Thyroid gland (tissue), 4 donors: Measurements from ENCODE around the gene SLC35E4. TPM values are rescaled to one million over a fixed set of nuclear protein-coding genes. Genes with fewer than 3 reads are reported as not detected.

ENCODE experiments used
- DNase-seq, 2 donors: peaks; one replicate each; pipeline ENCODE4 v3.0.0-alpha.2; 2019
- H3K27ac ChIP-seq, 3 donors: fragments of 200-600 bp; sonication (generic); 1 replicate in 2 of 3; 2 replicates in 1 of 3; pipeline ENCODE4 v1.5.1; 2016 to 2019; ENCODE audit warnings: mild to moderate bottlenecking in 1 of 3, moderate library complexity in 1 of 3
- H3K27me3 ChIP-seq: fragments of 200-600 bp; sonication (generic); one replicate; pipeline ENCODE4 v1.5.1; 2019
- H3K36me3 ChIP-seq, 2 donors: fragments of 200-600 bp; sonication (generic); one replicate each; pipeline ENCODE4 v1.5.1; 2016 to 2019
- H3K4me1 ChIP-seq, 2 donors: fragments of 200-600 bp; sonication (generic); one replicate each; pipeline ENCODE4 v1.5.1; 2017 to 2019
- H3K4me3 ChIP-seq, 3 donors: fragments of 200-600 bp; sonication (generic); replicated peaks in 1 of 3; 1 replicate in 2 of 3; 2 replicates in 1 of 3; pipeline ENCODE4 v1.5.1; 2016; ENCODE audit warnings: mild to moderate bottlenecking in 1 of 3
- H3K9me3 ChIP-seq: fragments of 200-600 bp; sonication (generic); one replicate; pipeline ENCODE4 v1.5.1; 2017
- POLR2A ChIP-seq, 2 donors: fragments of 450-650 bp; IDR thresholded peaks; one replicate each; pipeline ENCODE4 v1.6.1; 2017; ENCODE audit warnings: antibody characterized with exemption in 2 of 2, mild to moderate bottlenecking in 2 of 2, moderate library complexity in 1 of 2
- WGBS, 2 donors: methylation state at CpG; one replicate each; pipeline ENCODE4 v1.1.5; 2017; 5-methylcytosine and 5-hydroxymethylcytosine counted together
- intact Hi-C: fragments of 100-400 bp; cut with DNase I; formaldehyde crosslinking; loops from one replicate; pipeline ENCODE4 v1.15.1; 2023
- total RNA-seq, 4 donors: library from RNA; depleted of rRNA; stranded (reverse); fragments of >200 nt; gene quantifications; one replicate each; pipeline ENCODE4 v1.2.3, GENCODE V29; 2016
- TF ChIP-seq, protein P1 (sequence below), 6 experiments: fragments of 200-600 bp in 3 of 6; fragments of 450-650 bp in 3 of 6; sonication (generic) in 3 of 6; IDR thresholded peaks; one replicate each; pipeline ENCODE4 v1.5.1; 2016 to 2019; ENCODE audit warnings: antibody characterized with exemption in 6 of 6, mild to moderate bottlenecking in 2 of 6, inconsistent platforms in 1 of 6, moderate library complexity in 1 of 6

The SLC35E4 gene
- total RNA-seq, 4 donors from 2014 or later, result 3.7 to 6.3 (median 5.0) TPM

DNA sequence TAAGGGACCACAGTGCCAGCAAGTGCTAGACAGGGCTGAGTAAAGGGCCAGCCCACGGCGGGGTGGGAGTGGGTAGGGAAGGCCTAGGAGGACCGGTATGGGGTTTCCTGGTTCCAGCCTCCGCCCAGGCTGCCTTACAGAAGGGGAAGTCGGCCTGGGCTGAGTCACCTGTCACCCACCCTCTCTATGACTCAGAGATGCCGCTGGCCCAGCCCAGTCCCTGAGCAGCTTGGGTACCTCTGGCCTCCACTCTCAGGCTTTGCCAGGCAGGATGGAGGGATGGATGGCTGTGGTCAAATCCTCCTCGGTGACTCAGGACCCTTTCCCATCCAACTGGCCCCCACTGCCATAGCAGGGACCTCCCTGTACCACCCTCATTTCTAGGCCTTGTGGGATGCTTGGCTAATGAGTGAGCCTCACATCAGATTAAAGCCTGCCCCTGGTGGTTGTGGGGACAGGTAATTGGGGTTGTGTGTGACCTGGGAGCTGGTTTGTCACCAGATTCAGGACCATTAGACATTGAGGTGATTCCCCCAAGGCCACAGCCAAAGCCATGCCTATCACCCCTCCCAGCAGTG, 13.9 kb downstream of the SLC35E4 start:
- no peak overlapping the region for H3K4me3 ChIP-seq
- intact Hi-C loops, result no loop called here
- DNase-seq, result no peak
- H3K4me1 ChIP-seq, result peaks cover 0 to 6% of the 10 kb centered on the region in 2 donors
- H3K36me3 ChIP-seq, result no peaks in the 10 kb centered on the region
- H3K9me3 ChIP-seq, result no peaks in the 10 kb centered on the region
- H3K27me3 ChIP-seq, result no peaks in the 10 kb centered on the region
- no peak overlapping the region for H3K27ac ChIP-seq
- WGBS, 2 donors, result 78 to 84% methylated on average over 5 to 7 of the region's 7 CpGs
- TF ChIP-seq, protein P1, sequence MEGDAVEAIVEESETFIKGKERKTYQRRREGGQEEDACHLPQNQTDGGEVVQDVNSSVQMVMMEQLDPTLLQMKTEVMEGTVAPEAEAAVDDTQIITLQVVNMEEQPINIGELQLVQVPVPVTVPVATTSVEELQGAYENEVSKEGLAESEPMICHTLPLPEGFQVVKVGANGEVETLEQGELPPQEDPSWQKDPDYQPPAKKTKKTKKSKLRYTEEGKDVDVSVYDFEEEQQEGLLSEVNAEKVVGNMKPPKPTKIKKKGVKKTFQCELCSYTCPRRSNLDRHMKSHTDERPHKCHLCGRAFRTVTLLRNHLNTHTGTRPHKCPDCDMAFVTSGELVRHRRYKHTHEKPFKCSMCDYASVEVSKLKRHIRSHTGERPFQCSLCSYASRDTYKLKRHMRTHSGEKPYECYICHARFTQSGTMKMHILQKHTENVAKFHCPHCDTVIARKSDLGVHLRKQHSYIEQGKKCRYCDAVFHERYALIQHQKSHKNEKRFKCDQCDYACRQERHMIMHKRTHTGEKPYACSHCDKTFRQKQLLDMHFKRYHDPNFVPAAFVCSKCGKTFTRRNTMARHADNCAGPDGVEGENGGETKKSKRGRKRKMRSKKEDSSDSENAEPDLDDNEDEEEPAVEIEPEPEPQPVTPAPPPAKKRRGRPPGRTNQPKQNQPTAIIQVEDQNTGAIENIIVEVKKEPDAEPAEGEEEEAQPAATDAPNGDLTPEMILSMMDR (IDR thresholded peaks at IDR 0.05), result no peak
- TF ChIP-seq POLR2A (IDR thresholded peaks at IDR 0.05), result no peak

DNA sequence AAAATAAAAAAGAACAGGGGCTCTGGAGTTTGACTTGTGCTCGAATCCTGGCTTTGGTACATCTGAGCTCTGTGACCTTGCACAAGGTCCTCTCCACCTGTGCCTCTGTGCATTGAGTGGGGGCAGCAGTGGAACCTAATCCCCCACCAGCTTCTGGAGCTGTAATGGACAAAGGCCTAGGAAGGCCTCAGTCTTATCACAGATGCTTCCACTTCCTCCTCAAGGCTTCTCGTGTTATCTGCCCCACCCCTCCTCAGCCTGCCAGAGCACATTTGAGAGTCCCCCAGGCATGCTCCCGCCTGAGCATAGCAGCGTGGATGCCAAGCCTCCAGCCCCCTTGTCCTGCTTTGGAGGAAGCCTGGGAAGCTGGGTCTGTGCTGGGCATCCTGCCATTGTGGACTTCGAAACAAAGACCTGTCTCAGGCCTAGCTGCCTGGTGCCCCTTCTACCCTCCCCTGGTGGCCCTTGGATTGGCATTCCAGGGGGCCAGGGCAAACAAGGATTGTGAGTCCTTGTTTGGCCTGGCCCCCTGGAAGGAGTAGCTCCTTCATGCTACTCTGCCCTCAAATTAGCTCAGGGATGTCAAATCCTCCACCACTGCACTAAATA, 15.0 kb downstream of the SLC35E4 start:
- Histone ChIP-seq H3K27me3 (no peaks in the 10 kb centered on the region), H3K36me3 (no peaks in the 10 kb centered on the region), H3K4me3 (no peak overlapping the region), H3K9me3 (no peaks in the 10 kb centered on the region), H3K4me1 (peaks cover 0 to 6% of the 10 kb centered on the region in 2 donors), H3K27ac (no peak overlapping the region)
- peak; percentile 55 to 57 for DNase-seq
- intact Hi-C loops, result no loop called here
- no peak for TF ChIP-seq POLR2A (IDR thresholded peaks at IDR 0.05)
- TF ChIP-seq, protein P1 (IDR thresholded peaks at IDR 0.05), result no peak
- 36 to 38% methylated on average over 2 to 5 of the region's 5 CpGs for WGBS, 2 donors

DNA sequence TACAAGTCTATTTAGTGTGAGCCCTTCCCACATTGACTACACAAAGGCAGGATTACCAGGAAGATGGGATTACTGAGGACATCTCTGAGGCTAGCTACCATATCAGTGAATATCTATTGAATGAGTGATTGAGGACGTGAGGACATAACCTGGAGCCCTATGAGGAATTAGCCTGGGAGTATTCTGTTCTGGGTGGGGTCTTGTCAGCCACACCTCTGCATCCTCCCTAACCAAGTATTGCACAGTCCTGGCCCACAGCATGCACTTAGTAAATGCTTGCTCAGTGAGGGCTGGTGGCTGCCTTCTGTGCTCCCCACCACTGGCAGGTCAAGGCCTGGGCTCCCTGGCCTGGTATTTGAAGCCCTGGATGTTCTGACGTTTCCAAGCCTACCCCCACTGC, 17.3 kb downstream of the SLC35E4 start:
- WGBS, 2 donors, result 88 to 89% methylated on average over 2 of the region's 2 CpGs
- intact Hi-C loops, result no loop called here

DNA sequence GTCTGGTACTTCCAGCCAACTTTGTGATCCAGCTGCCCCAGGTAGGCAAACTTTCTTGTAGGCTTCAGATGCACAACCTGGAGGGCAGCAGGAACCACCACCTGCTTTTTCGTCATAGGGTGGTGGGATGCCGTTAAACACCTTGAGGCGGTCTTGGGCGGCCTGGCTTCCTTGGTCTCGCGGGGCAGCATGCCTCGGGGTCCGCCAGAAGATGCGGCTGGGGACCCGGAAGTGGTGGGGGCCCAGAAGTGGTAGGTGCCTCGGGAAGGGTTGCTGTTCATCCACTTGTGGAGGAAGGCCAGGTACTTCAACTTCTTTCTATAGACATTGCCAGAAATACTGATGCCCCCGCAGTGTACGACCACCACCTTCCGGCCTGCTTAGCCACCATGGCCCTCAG, 18.8 kb downstream of the SLC35E4 start:
- DNase-seq, result no peak
- Histone ChIP-seq H3K36me3 (no peaks in the 10 kb centered on the region), H3K27me3 (no peaks in the 10 kb centered on the region), H3K27ac (no peak overlapping the region), H3K4me3 (no peak overlapping the region), H3K4me1 (peaks cover 0 to 6% of the 10 kb centered on the region in 2 donors), H3K9me3 (no peaks in the 10 kb centered on the region)
- TF ChIP-seq, protein P1 (IDR thresholded peaks at IDR 0.05), result no peak
- no peak for TF ChIP-seq POLR2A (IDR thresholded peaks at IDR 0.05)
- 94 to 97% methylated on average over 9 to 10 of the region's 14 CpGs for WGBS, 2 donors
- intact Hi-C loops, result no loop called here

More for the DNA sequence above, 17.3 kb downstream of the SLC35E4 start:
- TF ChIP-seq, protein P1 (IDR thresholded peaks at IDR 0.05), result no peak
- no peak for TF ChIP-seq POLR2A (IDR thresholded peaks at IDR 0.05)
- peaks cover 0 to 6% of the 10 kb centered on the region in 2 donors for H3K4me1 ChIP-seq
- no peaks in the 10 kb centered on the region for H3K36me3 ChIP-seq
- H3K4me3 ChIP-seq, result no peak overlapping the region
- no peak for DNase-seq
- no peaks in the 10 kb centered on the region for H3K9me3 ChIP-seq
- H3K27me3 ChIP-seq, result no peaks in the 10 kb centered on the region
- no peak overlapping the region for H3K27ac ChIP-seq

DNA sequence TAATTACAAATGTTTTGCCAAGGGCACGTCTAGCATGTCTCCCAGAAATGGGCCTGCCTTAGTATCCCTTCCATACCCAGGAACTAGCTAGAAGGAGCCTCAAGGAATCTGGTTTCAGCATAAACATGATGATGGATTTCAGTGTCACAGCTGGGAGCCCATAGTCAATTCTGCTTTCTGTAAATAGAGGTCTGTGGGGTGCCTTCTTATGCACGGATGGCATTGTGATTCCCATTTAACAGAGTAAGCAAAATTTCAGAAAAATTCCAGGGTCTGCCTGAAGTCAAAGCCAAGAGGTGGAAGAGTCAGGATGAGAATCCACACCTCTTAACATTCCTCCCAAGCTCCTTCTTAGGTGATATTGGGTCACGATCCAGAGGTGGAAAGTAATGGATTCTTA, 20.0 kb downstream of the SLC35E4 start:
- WGBS, 2 donors, result 81 to 82% methylated on average over 3 of the region's 3 CpGs
- H3K27ac ChIP-seq, result no peak overlapping the region

More for the DNA sequence above, 20.0 kb downstream of the SLC35E4 start:
- H3K4me1 ChIP-seq, result peaks cover 0 to 4% of the 10 kb centered on the region in 2 donors
- intact Hi-C loops, result no loop called here
- H3K9me3 ChIP-seq, result no peaks in the 10 kb centered on the region
- no peak for TF ChIP-seq POLR2A (IDR thresholded peaks at IDR 0.05)
- TF ChIP-seq, protein P1 (IDR thresholded peaks at IDR 0.05), result no peak
- H3K27me3 ChIP-seq, result no peaks in the 10 kb centered on the region
- no peaks in the 10 kb centered on the region for H3K36me3 ChIP-seq
- no peak overlapping the region for H3K4me3 ChIP-seq
- DNase-seq, result no peak
